Spleen (tissue), 11 donors: ENCODE results near the gene RRAGB. TPM values are rescaled to one million over a fixed set of nuclear protein-coding genes. Genes with fewer than 3 reads are reported as not detected.

Experiments used
- DNase-seq: peaks from one replicate; pipeline ENCODE4 v3.0.0-alpha.2; 2020
- H3K27ac ChIP-seq, 8 donors: fragments of 200-600 bp; sonication (generic) in 7 of 8; 1 replicate in 4 of 8; 2 replicates in 4 of 8; pipeline versions ENCODE4 v1.5.0 to v1.8.0; 2016 to 2021; ENCODE audit warnings: inconsistent platforms in 4 of 8, mild to moderate bottlenecking in 4 of 8, moderate library complexity in 1 of 8
- H3K27me3 ChIP-seq, 7 donors: fragments of 200-600 bp; sonication (generic) in 6 of 7; replicated peaks in 1 of 7; 1 replicate in 4 of 7; 2 replicates in 3 of 7; pipeline versions ENCODE4 v1.5.0 to v1.8.0; 2016 to 2021; ENCODE audit warnings: inconsistent platforms in 3 of 7, mild to moderate bottlenecking in 1 of 7
- H3K36me3 ChIP-seq, 6 donors: fragments of 200-600 bp; sonication (generic) in 5 of 6; 1 replicate in 4 of 6; 2 replicates in 2 of 6; pipeline versions ENCODE4 v1.5.0 to v1.8.0; 2016 to 2021; ENCODE audit warnings: inconsistent platforms in 2 of 6
- H3K4me1 ChIP-seq, 6 donors: fragments of 200-600 bp; sonication (generic) in 5 of 6; 1 replicate in 3 of 6; 2 replicates in 3 of 6; pipeline versions ENCODE4 v1.5.0 to v1.8.0; 2016 to 2021; ENCODE audit warnings: inconsistent platforms in 3 of 6
- H3K4me3 ChIP-seq, 8 donors: fragments of 200-600 bp; sonication (generic) in 7 of 8; 1 replicate in 4 of 8; 2 replicates in 4 of 8; pipeline versions ENCODE4 v1.5.0 to v1.8.0; 2016 to 2021; ENCODE audit warnings: inconsistent platforms in 4 of 8, mild to moderate bottlenecking in 4 of 8, moderate library complexity in 2 of 8
- H3K9me3 ChIP-seq, 8 donors: fragments of 200-600 bp; sonication (generic) in 7 of 8; 1 replicate in 4 of 8; 2 replicates in 4 of 8; pipeline versions ENCODE4 v1.5.0 to v1.8.0; 2016 to 2021; ENCODE audit warnings: inconsistent platforms in 4 of 8
- CTCF ChIP-seq, 11 experiments: fragments of 200-600 bp in 7 of 11; fragments of 450-650 bp in 4 of 11; sonication (generic) in 4 of 11; IDR thresholded peaks in 8 of 11; conservative IDR thresholded peaks in 3 of 11; 1 replicate in 7 of 11; 2 replicates in 4 of 11; pipeline versions ENCODE4 v1.4.0 to v1.8.0; 2016 to 2021; ENCODE audit warnings: antibody characterized with exemption in 11 of 11, inconsistent platforms in 4 of 11, mild to moderate bottlenecking in 1 of 11
- POLR2A ChIP-seq, 3 donors: fragments of 450-650 bp; IDR thresholded peaks; one replicate each; pipeline ENCODE4 v1.5.1; 2017; ENCODE audit warnings: antibody characterized with exemption in 3 of 3, mild to moderate bottlenecking in 1 of 3
- POLR2AphosphoS5 ChIP-seq, 3 donors: sonication (generic); formaldehyde crosslinking; IDR thresholded peaks; one replicate each; pipeline ENCODE4 v1.5.1; 2017; ENCODE audit warnings: antibody characterized with exemption in 3 of 3
- WGBS, 5 donors: extraction: QIAGEN DNeasy Blood & Tissue Kit in 3 of 5; methylation state at CpG; one replicate each; pipeline versions ENCODE4 v1.1.5 to v1.1.7; 2013 to 2018; 5-methylcytosine and 5-hydroxymethylcytosine counted together
- intact Hi-C: fragments of 100-400 bp; cut with DNase I; formaldehyde crosslinking; loops from one replicate; pipeline ENCODE4 v1.15.0; 2023; ENCODE audit warnings: low total_unique reads
- polyA plus RNA-seq, 3 donors: library from polyadenylated mRNA; stranded (reverse); fragments of 200-250 nt; gene quantifications; one replicate each; pipeline ENCODE4 v1.2.1, GENCODE V29; 2013
- total RNA-seq, 7 donors: library from RNA; depleted of rRNA in 3 of 7; stranded (reverse); fragments of >200 nt in 3 of 7; fragmentation: NEBNext Ultra II Directional in 4 of 7; extraction: Animal tissue kit (Norgen Biotek cat#: 25700) in 4 of 7; gene quantifications; one replicate each; pipeline versions ENCODE4 v1.1.0 to v1.2.1, GENCODE V29; 2016 to 2021
- donor health status: healthy with polysubstance abuse.
- donor health status: DM: no; HTN: no; CAD: no; lungs with moderate emphysema.
- donor health status: DM: no; HTN: no; CAD: no.
- donor health status: Bipolar disorder and iron deficiency.
- donor health status: healthy.
- donor health status: DM: no; HTN: no; CAD: no.
- donor health status: DM: yes; HTN: yes; CAD: no.

RRAGB gene
- total and polyA plus RNA-seq, 10 donors: 16.0 to 30.7 (median 18.3) TPM

- H3K4me3 ChIP-seq: no peak overlapping the region
- H3K9me3 ChIP-seq: no peaks in the 10 kb centered on the region
- TF ChIP-seq POLR2AphosphoS5 (IDR thresholded peaks at IDR 0.05) (no peak), CTCF (IDR thresholded peaks at IDR 0.05 in 8 of 11, conservative IDR thresholded peaks at IDR 0.05 in 3 of 11) (no peak), POLR2A (IDR thresholded peaks at IDR 0.05) (no peak)
- no peak overlapping the region for H3K27ac ChIP-seq
- intact Hi-C loops: no loop called here
- H3K4me1 ChIP-seq: no peaks in the 10 kb centered on the region
- no peak for DNase-seq
- no peaks in the 10 kb centered on the region for H3K27me3 ChIP-seq
- H3K36me3 ChIP-seq: no peaks in the 10 kb centered on the region
Observed at GRCh38 chrX:55787063-55787462, 69.5 kb downstream of the RRAGB start.

DNA sequence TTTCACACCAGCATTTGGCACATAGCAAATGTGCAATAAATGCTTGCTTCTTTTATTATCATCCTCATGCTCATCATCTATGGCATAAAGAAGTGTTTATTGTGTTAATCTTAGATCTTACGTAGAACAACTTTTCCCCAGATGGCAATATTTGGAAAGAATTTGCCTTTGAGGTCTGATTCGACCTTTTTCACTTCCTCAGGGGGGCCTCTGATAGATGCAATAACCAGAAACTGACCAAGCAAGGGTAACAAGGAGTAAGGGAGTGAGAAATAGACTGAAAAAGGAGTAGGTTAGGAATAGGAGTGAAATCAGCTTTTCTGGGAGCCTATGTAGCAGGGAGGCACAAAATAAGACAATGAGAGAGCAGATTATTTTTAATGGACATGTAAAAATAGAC is 70.2 kb downstream of the RRAGB start:
- intact Hi-C loops: no loop called here
- no peaks in the 10 kb centered on the region for H3K9me3 ChIP-seq
- no peak overlapping the region for H3K27ac ChIP-seq
- 46 to 62% (median 53%) methylated on average over 2 of the region's 2 CpGs for WGBS, 5 donors
- H3K4me3 ChIP-seq: no peak overlapping the region
- DNase-seq: no peak
- no peaks in the 10 kb centered on the region for H3K4me1 ChIP-seq
- H3K36me3 ChIP-seq: no peaks in the 10 kb centered on the region
- no peaks in the 10 kb centered on the region for H3K27me3 ChIP-seq
- TF ChIP-seq POLR2A (IDR thresholded peaks at IDR 0.05): no peak
- TF ChIP-seq POLR2AphosphoS5 (IDR thresholded peaks at IDR 0.05): no peak
- TF ChIP-seq CTCF (IDR thresholded peaks at IDR 0.05 in 8 of 11, conservative IDR thresholded peaks at IDR 0.05 in 3 of 11): no peak

GRCh38 chrX:55794405-55794804 is 76.9 kb downstream of the RRAGB start:
- Histone ChIP-seq H3K27ac (no peak overlapping the region), H3K4me3 (no peak overlapping the region), H3K36me3 (no peaks in the 10 kb centered on the region), H3K9me3 (no peaks in the 10 kb centered on the region), H3K27me3 (no peaks in the 10 kb centered on the region), H3K4me1 (no peaks in the 10 kb centered on the region)
- no peak for DNase-seq
- no peak for TF ChIP-seq POLR2A (IDR thresholded peaks at IDR 0.05)
- no peak for TF ChIP-seq POLR2AphosphoS5 (IDR thresholded peaks at IDR 0.05)
- no peak for TF ChIP-seq CTCF (IDR thresholded peaks at IDR 0.05 in 8 of 11, conservative IDR thresholded peaks at IDR 0.05 in 3 of 11)
- WGBS, 5 donors: 47 to 74% (median 60%) methylated on average over 1 of the region's 1 CpG
- intact Hi-C loops: no loop called here

GRCh38 chrX:55796496-55796895 is 78.9 kb downstream of the RRAGB start:
- no peak overlapping the region for H3K27ac ChIP-seq
- no peaks in the 10 kb centered on the region for H3K36me3 ChIP-seq
- no peaks in the 10 kb centered on the region for H3K27me3 ChIP-seq
- TF ChIP-seq CTCF (IDR thresholded peaks at IDR 0.05 in 8 of 11, conservative IDR thresholded peaks at IDR 0.05 in 3 of 11): no peak
- 26 to 64% (median 49%) methylated on average over 3 of the region's 3 CpGs for WGBS, 5 donors
- no peak for DNase-seq
- no peak overlapping the region for H3K4me3 ChIP-seq
- H3K9me3 ChIP-seq: no peaks in the 10 kb centered on the region
- no peaks in the 10 kb centered on the region for H3K4me1 ChIP-seq
- intact Hi-C loops: no loop called here
